A673 (cell line): ENCODE data around the gene CPNE5.

Source experiments
- CTCF ChIP-seq: fragments of 300-800, 200-600 bp; sonication (generic); conservative IDR thresholded peaks from 2 replicates; pipeline ENCODE4 v1.5.1; 2017; ENCODE audit warnings: low read depth, mild to moderate bottlenecking, antibody characterized with exemption, low read length, moderate library complexity, mixed read lengths
- EZH2 ChIP-seq: fragments of 200-600 bp; sonication (generic); IDR thresholded peaks from 2 replicates; pipeline ENCODE4 v1.6.1; 2017; ENCODE audit warnings: borderline replicate concordance, low read depth, mild to moderate bottlenecking, mixed read lengths, antibody characterized with exemption, low read length; ENCODE audit not compliant: poor library complexity, severe bottlenecking

DNA sequence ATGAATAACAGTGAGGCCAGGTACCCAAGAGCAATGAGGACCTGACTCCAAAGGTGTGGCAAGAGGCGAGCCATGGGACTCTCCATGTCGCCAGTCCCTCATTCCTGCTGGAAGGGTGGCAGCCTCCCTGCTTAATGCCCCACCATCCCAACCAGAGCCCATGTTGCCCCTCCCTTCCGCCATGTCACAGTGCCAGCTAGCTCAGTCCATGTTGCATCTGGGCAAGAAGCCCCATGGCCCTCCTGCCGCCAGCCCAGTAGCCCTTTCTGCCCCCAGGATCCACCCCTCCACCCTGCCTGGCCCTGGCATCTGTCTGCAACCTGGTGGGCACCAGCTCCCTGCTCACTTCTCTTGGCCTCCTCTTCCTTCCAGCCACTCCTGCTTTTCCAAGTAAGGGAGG lies 6.0 kb upstream of the CPNE5 start:
- TF ChIP-seq CTCF (no peak), EZH2 (no peak)
